AG04450 (cell line): ENCODE data around the gene REST. TPM values are rescaled to one million over a fixed set of nuclear protein-coding genes. Genes with fewer than 3 reads are reported as not detected.
"Not testable (repeated sequence)": the region's sequence is repeated elsewhere in the genome, so short reads cannot be mapped to it uniquely, and the experiment has no call there.

Experiments
- CTCF ChIA-PET: fragments of 300-600, 350-600 bp; formaldehyde crosslinking; extraction: SDS; loops from one replicate; lab custom pipeline; 2022; ENCODE audit warnings: antibody characterized with exemption, inconsistent platforms; lab: Charles Lee
- POLR2A ChIA-PET: fragments of 350-600 bp; formaldehyde crosslinking; extraction: SDS; loops from one replicate; lab custom pipeline; 2021; ENCODE audit warnings: antibody characterized with exemption, inconsistent platforms; lab: Yijun Ruan, JAX
- DNase-seq: peaks from one replicate; pipeline ENCODE4 v3.0.0-alpha.2; 2011; ENCODE audit warnings: low read depth, low spot score
- H3K27ac ChIP-seq: one replicate; pipeline ENCODE4 v1.5.1; 2012; ENCODE audit warnings: low read depth, low read length, control low read depth
- H3K27me3 ChIP-seq: one replicate; pipeline ENCODE4 v1.6.0; 2012; ENCODE audit warnings: low read length; ENCODE audit not compliant: control insufficient read depth, insufficient read depth
- H3K4me3 ChIP-seq: 2 replicates; pipeline ENCODE4 v1.5.1; 2011; ENCODE audit warnings: mild to moderate bottlenecking, low read depth, low read length, control low read depth
- H3K9me3 ChIP-seq: 2 replicates; pipeline ENCODE4 v1.5.1; 2012; ENCODE audit warnings: low read length; ENCODE audit not compliant: control insufficient read depth, insufficient read depth
- polyA plus RNA-seq: library from polyadenylated mRNA; depleted of rRNA; stranded (reverse); fragments of >200 nt; gene quantifications from 2 replicates; pipeline ENCODE4 v1.2.3, GENCODE V29; 2011
- TF ChIP-seq, protein P1 (sequence below): IDR thresholded peaks from 2 replicates; pipeline ENCODE4 v1.5.1; 2011; ENCODE audit warnings: low read depth, low read length, control low read depth, inconsistent platforms

Gene REST
- polyA plus RNA-seq, 1 experiment: 30.6 TPM

DNA sequence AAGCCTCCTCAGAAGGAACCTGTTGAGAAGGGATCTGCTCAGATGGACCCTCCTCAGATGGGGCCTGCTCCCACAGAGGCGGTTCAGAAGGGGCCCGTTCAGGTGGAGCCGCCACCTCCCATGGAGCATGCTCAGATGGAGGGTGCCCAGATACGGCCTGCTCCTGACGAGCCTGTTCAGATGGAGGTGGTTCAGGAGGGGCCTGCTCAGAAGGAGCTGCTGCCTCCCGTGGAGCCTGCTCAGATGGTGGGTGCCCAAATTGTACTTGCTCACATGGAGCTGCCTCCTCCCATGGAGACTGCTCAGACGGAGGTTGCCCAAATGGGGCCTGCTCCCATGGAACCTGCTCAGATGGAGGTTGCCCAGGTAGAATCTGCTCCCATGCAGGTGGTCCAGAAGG lies 22.9 kb downstream of the REST start:
- TF ChIP-seq, protein P1, sequence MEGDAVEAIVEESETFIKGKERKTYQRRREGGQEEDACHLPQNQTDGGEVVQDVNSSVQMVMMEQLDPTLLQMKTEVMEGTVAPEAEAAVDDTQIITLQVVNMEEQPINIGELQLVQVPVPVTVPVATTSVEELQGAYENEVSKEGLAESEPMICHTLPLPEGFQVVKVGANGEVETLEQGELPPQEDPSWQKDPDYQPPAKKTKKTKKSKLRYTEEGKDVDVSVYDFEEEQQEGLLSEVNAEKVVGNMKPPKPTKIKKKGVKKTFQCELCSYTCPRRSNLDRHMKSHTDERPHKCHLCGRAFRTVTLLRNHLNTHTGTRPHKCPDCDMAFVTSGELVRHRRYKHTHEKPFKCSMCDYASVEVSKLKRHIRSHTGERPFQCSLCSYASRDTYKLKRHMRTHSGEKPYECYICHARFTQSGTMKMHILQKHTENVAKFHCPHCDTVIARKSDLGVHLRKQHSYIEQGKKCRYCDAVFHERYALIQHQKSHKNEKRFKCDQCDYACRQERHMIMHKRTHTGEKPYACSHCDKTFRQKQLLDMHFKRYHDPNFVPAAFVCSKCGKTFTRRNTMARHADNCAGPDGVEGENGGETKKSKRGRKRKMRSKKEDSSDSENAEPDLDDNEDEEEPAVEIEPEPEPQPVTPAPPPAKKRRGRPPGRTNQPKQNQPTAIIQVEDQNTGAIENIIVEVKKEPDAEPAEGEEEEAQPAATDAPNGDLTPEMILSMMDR: no peak
- ChIA-PET CTCF (no interaction called here), POLR2A (no interaction called here)
- Histone ChIP-seq H3K4me3 (no peak overlapping the region), H3K27me3 (no peaks in the 10 kb centered on the region), H3K9me3 (no peaks in the 10 kb centered on the region), H3K27ac (no peak overlapping the region)
- no peak for DNase-seq

DNA sequence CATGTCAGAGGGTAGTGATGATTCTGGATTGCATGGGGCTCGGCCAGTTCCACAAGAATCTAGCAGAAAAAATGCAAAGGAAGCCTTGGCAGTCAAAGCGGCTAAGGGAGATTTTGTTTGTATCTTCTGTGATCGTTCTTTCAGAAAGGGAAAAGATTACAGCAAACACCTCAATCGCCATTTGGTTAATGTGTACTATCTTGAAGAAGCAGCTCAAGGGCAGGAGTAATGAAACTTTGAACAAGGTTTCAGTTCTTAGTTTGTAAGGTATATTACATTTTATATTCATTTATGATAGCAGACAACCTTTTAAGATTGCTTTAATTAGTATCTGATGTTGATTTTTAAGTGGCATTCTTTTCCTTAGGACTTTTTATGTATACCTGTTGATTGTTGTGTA lies 24.2 kb downstream of the REST start:
- H3K9me3 ChIP-seq: no peaks in the 10 kb centered on the region
- ChIA-PET POLR2A (interaction anchor here (0.7 kb wide), 1 partner anchor 23 kb away, joined by 3 read pairs; no protein-coding TSS in a partner anchor), CTCF (interaction anchor here (0.6 to 0.8 kb wide), 2 partner anchors 28 to 410 kb away, joined by 3 read pairs; no protein-coding TSS in a partner anchor)
- H3K27me3 ChIP-seq: no peaks in the 10 kb centered on the region
- TF ChIP-seq, protein P1: no peak
- H3K27ac ChIP-seq: no peak overlapping the region
- DNase-seq: no peak
- no peak overlapping the region for H3K4me3 ChIP-seq

GRCh38 chr4:56937262-56937661 lies 29.6 kb downstream of the REST start:
- no peaks in the 10 kb centered on the region for H3K9me3 ChIP-seq
- DNase-seq: peak; percentile 61
- H3K4me3 ChIP-seq: no peak overlapping the region
- CTCF ChIA-PET: no interaction called here
- POLR2A ChIA-PET: interaction anchor here (0.7 to 1.8 kb wide), 2 partner anchors 11 to 21 kb away, joined by 3 to 4 read pairs; no protein-coding TSS in a partner anchor
- H3K27me3 ChIP-seq: no peaks in the 10 kb centered on the region
- H3K27ac ChIP-seq: peak overlapping the region; percentile 59
- TF ChIP-seq, protein P1: no peak

DNA sequence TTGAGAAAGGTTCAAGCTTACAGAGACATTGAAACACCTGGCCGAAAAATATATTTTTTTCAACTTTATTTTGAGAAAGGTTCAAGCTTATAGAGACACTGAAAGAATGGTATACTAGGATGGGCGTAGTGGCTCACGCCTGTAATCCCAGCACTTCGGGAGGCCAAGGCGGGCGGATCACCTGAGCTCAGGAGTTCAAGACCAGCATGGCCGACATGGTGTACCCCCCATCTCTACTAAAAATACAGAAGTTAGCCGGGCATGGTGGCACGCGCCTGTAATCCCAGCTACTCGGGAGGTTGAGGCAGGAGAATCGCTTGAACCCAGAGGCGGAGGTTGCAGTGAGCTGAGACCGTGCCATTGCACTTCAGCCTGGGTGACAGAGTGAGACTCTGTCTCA lies 32.1 kb downstream of the REST start:
- DNase-seq, H3K27ac ChIP-seq, H3K27me3 ChIP-seq, POLR2A ChIA-PET, CTCF ChIA-PET, H3K4me3 ChIP-seq, H3K9me3 ChIP-seq: not testable (repeated sequence)

DNA sequence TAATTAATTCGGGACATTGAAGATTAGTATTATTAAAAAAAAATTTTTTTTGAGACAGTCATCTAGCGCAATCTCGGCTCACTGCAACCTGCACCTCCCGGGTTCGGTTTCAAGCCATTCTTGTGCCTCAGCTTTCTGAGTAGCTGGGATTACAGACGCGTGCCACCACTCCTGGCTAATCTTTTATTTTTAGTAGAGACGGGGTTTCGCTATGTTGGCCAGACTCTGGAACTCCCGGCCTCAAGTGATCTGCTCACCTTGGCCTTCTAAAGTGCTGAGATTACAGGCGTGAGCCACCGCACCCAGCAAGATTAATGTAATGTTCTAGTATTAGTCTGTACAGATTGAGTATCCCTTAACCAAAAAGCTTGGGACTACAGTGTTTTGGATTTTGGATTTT lies 32.7 kb downstream of the REST start:
- ChIA-PET CTCF (no interaction called here), POLR2A (no interaction called here)
- Histone ChIP-seq H3K4me3 (no peak overlapping the region), H3K27ac (no peak overlapping the region), H3K27me3 (no peaks in the 10 kb centered on the region), H3K9me3 (no peaks in the 10 kb centered on the region)
- no peak for DNase-seq
- TF ChIP-seq, protein P1: no peak
